WTC11 (cell line): ENCODE results near the gene EAF1.
"Not testable (repeated sequence)": the region's sequence is repeated elsewhere in the genome, so short reads cannot be mapped to it uniquely, and the experiment has no call there.

ENCODE experiments used
- ATF2 ChIP-seq: sonication (generic); formaldehyde crosslinking; IDR thresholded peaks from 2 replicates; pipeline ENCODE4 v1.8.1; 2022; ENCODE audit warnings: low read depth, missing genetic modification reagents, borderline replicate concordance
- CTCF ChIP-seq: fragments of 200-600 bp; IDR thresholded peaks from 2 replicates; pipeline ENCODE4 v1.8.0; 2022; ENCODE audit warnings: antibody characterized with exemption
- E2F4 ChIP-seq: sonication (generic); formaldehyde crosslinking; IDR thresholded peaks from 2 replicates; pipeline ENCODE4 v1.8.1; 2022; ENCODE audit warnings: low read depth, mild to moderate bottlenecking, moderate library complexity, missing genetic modification reagents, borderline replicate concordance
- ERG ChIP-seq: fragments of 250-450 bp; sonication (Bioruptor Pico); IDR thresholded peaks from 2 replicates; pipeline ENCODE4 v1.8.0; 2021; ENCODE audit warnings: mild to moderate bottlenecking
- ETV6 ChIP-seq: sonication (generic); formaldehyde crosslinking; IDR thresholded peaks from 2 replicates; pipeline ENCODE4 v1.8.1; 2022; ENCODE audit warnings: mild to moderate bottlenecking, missing genetic modification reagents
- FOXP1 ChIP-seq: sonication (generic); formaldehyde crosslinking; IDR thresholded peaks from 2 replicates; pipeline ENCODE4 v1.8.0; 2022; ENCODE audit warnings: missing genetic modification reagents, mild to moderate bottlenecking, moderate library complexity, borderline replicate concordance
- NFYB ChIP-seq: sonication (generic); formaldehyde crosslinking; conservative IDR thresholded peaks from 2 replicates; pipeline ENCODE4 v1.8.0; 2022; ENCODE audit warnings: low read depth, missing genetic modification reagents
- PRRX2 ChIP-seq: fragments of 250-450 bp; sonication (Bioruptor Pico); IDR thresholded peaks from 2 replicates; pipeline ENCODE4 v1.8.0; 2021; ENCODE audit warnings: mild to moderate bottlenecking
- STAT6 ChIP-seq: sonication (generic); formaldehyde crosslinking; conservative IDR thresholded peaks from 2 replicates; pipeline ENCODE4 v1.8.1; 2023; ENCODE audit warnings: mild to moderate bottlenecking, low read depth, missing genetic modification reagents, moderate library complexity
- USF2 ChIP-seq: sonication (generic); formaldehyde crosslinking; IDR thresholded peaks from 2 replicates; pipeline ENCODE4 v1.8.1; 2023; ENCODE audit warnings: mild to moderate bottlenecking, missing genetic modification reagents, moderate library complexity
- ZNF121 ChIP-seq: sonication (generic); formaldehyde crosslinking; IDR thresholded peaks from 2 replicates; pipeline ENCODE4 v1.8.0; 2023; ENCODE audit warnings: missing genetic modification reagents
- ZNF232 ChIP-seq: sonication (generic); formaldehyde crosslinking; IDR thresholded peaks from 2 replicates; pipeline ENCODE4 v1.8.0; 2022; ENCODE audit warnings: mild to moderate bottlenecking, missing genetic modification reagents
- ZNF281 ChIP-seq: sonication (generic); formaldehyde crosslinking; IDR thresholded peaks from 2 replicates; pipeline ENCODE4 v1.8.0; 2023; ENCODE audit warnings: mild to moderate bottlenecking, missing genetic modification reagents

GRCh38 chr3:15410966-15411365 is 16.4 kb upstream of the EAF1 start:
- TF ChIP-seq CTCF; ATF2 (CRISPR knock-in tag); ETV6 (CRISPR knock-in tag); ZNF121 (CRISPR knock-in tag); FOXP1 (CRISPR knock-in tag); NFYB; ERG; ZNF232 (CRISPR knock-in tag); E2F4; USF2 (CRISPR knock-in tag); PRRX2; ZNF281; STAT6 (CRISPR knock-in tag): not testable (repeated sequence)
